GM21381 (cell line): Measurements from ENCODE around the gene MORF4L1.
"Not testable (repeated sequence)": the region's sequence is repeated elsewhere in the genome, so short reads cannot be mapped to it uniquely, and the experiment has no call there.

Experiments
- ATAC-seq: cut with Tn5 transposase; IDR thresholded peaks from one replicate; pipeline ENCODE4 v1.9.1; 2021; ENCODE audit warnings: mild to moderate bottlenecking, moderate library complexity; ENCODE audit not compliant: unreplicated experiment

The MORF4L1 gene

GRCh38 chr15:78855746-78856145 is 16.9 kb upstream of the MORF4L1 start:
- no peak for ATAC-seq

DNA sequence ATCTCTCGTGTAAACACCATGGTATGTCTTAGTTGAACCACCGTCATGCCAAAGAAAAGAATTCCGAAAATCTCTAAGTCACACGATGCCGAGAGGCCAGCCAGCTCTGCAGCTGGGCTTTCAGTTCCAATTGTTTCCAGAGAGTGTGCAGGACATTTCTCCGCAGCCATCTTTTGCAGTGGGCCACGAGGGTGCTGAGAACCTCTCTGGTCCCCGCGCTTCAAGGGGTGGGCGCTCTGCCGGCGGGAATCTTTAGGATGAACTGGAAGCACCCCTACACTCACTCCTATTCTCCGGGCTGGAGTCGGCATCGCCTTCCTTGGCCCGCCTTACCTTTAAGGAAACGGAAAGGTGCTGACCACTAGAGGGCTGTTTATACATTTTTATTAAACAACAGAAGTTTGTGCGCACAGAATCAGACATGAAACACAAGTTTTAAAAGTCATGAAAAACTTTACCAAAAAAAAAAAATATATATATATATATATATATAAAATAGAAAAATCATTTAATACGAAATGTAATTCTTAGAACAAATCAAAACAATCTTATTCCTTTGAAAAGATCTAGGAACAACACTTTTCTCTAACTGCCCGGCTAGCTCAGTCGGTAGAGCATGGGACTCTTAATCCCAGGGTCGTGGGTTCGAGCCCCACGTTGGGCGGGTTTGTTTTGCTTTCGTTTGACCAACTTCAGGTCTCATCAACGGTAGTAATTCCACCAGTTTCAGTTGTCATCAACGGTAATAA is 12.5 kb upstream of the MORF4L1 start:
- ATAC-seq, result peak; percentile 80

DNA sequence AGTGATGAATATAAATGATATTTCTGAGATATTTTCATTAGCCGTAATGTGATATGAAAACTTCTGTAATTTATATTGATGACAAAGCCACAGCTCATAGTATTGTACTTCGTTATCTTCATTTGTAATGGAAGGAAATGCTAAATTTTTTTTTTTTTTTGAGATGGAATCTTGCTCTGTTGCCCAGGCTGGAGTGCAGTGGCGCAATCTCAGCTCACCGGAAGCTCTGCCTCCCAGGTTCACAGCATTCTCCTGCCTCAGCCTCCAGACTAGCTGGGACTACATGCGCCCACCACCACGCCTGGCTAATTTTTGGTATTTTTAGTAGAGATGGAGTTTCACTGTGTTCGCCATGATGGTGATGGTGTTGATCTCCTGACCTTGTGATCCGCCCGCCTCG is 7.1 kb upstream of the MORF4L1 start:
- ATAC-seq, result not testable (repeated sequence)

DNA sequence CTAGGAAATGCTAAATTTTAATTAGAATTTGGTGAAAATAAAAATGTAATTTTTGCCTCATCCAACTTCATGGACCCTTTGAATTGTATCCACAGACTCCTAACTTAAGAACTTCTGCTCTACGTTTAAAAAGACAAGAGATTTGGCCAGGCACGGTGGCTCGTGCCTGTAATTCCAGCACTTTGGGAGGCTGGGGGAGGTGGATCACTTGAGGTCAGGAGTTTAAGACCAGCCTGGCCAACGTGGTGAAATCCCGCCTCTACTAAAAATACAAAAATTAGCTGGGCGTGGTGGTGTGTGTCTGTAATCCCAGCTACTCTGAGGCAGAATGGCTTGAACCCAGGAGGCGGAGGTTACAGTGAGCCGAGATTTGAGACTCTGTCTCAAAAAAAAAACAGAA is 6.7 kb upstream of the MORF4L1 start:
- ATAC-seq, result not testable (repeated sequence)

GRCh38 chr15:78866803-78867202 is 5.9 kb upstream of the MORF4L1 start:
- no peak for ATAC-seq

DNA sequence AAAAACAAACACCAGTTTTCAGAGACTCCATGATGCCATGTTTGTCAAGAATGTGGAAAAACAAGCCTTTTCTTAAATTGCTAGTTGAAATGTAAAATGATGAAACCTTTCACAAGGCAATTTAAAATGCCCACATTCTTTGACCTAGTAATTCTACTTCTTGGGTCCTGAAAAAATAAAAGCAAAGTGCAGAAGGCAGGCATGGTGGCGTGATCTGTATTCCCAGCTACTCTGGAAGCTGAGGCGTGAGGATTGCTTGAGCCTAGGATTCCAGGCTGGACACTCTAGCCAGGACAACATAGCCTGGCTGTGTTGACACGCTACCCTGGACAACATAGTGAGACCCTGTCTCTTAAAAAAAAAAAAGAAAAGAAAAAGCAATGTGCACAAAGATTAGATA is 4.3 kb upstream of the MORF4L1 start:
- no peak for ATAC-seq

GRCh38 chr15:78871483-78872127 is 1.1 kb upstream of the MORF4L1 start:
- not testable (repeated sequence) for ATAC-seq

GRCh38 chr15:78872972-78873792 is 492 bp downstream of the MORF4L1 start:
- ATAC-seq, result peak; percentile 77

DNA sequence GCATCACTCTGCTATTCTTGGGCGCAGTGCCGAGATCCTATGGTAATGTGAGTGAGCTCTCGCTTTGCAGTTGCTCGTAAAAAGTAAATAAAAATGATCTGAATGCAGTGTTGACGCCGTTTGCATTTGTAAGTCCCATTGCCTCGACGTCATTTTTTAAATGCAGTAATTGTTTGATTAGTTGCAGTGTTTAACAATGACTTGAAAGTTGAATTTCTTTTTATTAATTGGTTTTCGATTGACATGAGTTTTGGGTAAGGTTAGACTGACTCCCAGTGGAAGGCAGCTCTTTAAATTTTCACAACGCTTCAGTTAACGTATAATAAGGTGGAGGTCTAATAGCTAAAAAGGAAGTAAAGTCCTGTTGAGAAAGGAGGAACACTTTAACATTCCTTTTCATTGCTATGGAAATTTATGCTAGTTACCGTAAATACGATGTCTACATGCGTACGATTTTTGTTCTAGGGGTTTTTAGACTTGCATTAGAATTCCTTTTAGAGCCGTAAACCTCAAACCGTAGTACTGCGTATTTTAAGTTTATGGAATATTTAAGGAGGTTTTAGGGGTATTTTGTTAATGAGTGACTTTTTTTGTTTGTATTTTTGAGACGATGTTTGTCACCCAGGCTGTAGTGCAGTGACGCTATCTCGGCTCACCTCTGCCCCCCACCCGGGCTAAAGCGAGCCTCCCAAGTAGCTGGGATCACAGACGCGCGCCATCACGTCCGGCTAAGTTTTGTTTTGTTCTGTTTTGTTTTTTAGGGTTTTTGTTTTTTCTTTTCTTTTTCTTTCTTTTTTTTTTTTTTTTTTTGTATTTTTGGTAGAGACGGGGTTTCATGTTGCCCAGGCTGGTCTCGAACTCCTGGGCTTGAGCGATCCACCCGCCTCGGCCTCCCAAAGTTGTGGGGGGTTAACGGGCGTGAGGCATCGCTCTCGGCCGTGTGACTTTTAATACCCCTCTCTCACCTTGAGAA is 1.4 kb downstream of the MORF4L1 start:
- no peak for ATAC-seq

DNA sequence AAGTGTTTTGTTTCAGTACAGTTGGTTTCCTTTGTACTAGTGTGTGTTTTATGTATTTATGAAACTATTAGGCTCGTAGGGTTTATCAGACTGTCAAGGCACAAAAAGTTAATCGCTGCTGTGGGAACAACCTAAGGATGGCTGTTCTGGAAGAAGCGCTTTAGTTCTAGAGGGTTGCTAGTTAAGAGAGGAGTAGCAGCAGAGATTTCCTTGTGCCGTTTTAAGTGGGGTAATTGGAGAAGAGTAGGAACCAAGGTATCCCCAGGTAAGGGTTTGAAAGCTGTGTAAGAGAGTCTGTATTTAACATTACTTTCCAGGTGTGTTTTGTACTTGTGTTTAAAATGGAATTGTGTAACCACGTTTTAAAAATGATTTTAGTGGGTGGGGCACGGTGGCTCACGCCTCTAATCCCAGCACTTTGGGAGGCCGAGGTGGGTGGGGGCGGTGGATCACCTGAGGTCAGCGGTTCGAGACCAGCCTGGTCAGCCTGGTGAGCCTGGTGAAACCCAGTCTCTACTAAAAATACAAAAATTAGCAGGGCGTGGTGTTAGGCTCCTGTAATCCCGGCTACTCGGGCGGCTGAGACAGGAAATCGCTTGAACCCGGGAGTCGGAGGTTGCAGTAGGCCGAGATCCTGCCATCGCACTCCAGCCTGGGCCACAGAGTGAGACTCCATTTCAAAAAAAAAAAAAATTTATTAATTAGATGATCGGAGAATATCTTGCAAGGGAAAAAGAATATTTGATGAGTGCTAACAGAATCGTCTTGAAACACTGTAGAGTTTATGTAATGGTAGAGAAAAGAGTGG is 2.6 kb downstream of the MORF4L1 start:
- ATAC-seq, result no peak

DNA sequence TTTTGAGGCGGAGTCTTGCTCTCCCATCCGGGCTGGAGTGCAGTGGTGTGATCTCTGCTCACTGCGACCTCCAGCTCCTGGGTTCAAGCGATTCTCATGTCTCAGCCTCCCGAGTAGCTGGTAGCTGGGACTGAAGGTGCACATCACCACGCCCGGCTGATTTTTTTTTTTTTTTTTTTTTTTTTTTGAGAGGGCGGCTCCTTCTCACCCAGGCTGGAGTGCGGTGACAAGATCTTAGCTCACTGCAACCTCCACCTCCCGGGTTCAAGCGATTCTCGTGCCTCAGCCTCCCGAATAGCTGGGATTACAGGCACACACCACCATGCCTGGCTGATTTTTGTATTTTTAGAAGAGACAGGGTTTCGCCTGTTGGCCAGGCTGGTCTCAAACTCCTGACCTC is 4.3 kb downstream of the MORF4L1 start:
- not testable (repeated sequence) for ATAC-seq

DNA sequence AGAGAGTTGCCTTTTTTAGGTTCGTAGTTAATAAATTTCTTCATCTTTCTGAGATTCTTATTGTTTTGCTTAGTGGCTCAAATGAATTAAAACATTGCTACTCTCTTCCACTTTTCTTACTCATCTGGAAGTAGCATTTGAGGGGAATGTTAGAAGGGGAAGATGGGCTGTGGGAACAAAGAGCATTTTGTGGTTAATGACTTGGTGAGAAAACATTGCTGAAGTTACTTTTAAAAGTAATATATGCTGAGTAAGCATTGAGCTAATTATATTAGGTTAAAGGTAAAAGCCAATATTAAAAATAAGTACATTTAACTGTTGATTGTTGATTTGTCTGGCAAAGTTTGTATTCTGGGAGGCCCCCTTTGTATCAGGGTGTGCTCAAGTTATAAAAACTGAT is 5.7 kb downstream of the MORF4L1 start:
- no peak for ATAC-seq

DNA sequence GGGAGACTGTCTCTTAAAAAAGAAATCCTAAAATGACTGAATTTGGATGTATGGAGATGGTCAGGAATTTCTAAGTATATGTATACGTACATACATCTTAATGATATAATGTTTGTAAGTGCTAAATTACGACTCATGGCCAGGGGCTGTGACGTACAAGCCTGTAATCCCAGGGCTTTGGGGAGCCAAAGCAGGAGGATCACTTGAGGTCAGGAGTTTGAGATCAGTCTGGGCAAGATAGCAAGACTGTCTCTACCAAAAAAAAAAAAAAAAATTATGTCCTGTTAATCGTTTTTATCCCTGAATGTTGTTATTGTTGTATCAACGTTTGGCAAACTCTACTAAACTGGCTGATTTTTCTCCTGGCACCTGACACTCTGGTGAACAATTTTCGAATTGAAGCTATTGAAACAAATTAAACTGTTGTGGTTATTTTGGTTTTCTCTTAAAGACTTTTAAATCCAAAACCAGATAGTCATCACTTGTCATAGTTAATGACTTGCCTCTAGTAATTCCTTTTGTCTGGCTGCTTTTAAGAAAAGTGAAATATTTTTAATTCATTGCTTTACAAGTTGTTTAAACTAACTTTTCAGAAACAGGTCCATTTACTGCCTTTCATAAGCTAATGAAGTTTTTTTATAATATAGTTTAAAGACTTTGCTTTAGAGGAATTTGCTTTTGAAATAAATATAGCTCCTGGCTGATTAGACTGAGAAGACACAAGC is 7.0 kb downstream of the MORF4L1 start:
- no peak for ATAC-seq

DNA sequence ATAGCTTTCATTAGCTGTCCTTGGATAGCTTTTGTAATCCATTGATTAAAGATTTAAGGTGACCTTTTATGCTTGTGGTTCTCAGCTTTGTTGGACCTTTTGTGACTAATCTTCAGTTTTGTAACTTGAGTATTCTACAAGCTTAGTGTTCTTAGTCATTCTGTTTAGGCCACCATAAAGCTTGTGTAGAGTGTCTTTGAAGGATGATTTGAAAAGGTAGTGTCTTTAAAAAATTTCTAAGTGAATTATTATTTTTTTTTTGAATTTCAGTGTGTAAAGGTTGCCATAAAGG is 7.5 kb downstream of the MORF4L1 start:
- ATAC-seq, result no peak

GRCh38 chr15:78880813-78881212 is 8.1 kb downstream of the MORF4L1 start:
- no peak for ATAC-seq

DNA sequence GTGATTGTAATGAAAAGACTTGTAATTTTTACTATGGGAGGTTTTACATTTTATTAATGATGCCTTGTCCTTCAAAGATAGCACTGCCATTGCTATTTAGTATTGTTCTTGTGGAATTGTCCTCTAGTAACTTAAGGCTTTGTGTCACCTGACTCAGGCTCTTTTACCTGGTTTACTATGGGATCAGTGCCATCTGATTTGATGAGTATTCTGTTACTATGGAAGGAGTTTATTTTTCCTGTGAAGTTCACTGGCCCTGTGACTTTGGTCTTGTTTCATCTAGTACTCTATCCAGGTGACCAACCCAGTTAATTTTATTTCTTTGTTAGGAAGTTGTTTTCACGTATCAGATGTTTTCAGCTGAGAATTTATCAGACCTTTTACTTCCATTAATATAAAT is 9.0 kb downstream of the MORF4L1 start:
- no peak for ATAC-seq

DNA sequence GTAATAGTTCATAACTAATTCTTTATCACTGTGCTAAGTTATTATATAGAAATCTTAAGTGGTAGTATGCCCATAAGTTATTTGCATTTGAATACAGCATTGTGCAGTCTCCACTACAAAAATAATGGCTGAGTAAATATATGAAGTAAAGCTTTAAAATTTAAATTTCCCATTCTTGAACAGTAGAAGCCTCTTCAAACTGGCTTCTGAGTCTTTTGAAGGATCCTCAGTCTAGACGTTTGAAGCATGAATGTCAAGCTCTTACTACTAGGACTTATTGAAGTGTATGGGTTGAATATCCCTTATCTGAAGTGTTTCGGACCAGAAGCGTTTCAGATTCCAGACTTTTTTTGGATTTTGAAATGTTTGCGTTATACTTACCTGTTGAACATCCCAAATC is 16.3 kb downstream of the MORF4L1 start:
- ATAC-seq, result no peak

GRCh38 chr15:78893538-78893937 is 20.8 kb downstream of the MORF4L1 start:
- ATAC-seq, result no peak

- no peak for ATAC-seq
These were observed 22.8 kb downstream of the MORF4L1 start for GRCh38 chr15:78895471-78895870.
